Immature natural killer cell (primary cell): ENCODE measurements around the gene CTCF. TPM values are rescaled to one million over a fixed set of nuclear protein-coding genes. Genes with fewer than 3 reads are reported as not detected.
A peak's percentile ranks its signal among the peaks of the same experiment; 100 is the strongest.
"Not testable (repeated sequence)": the region's sequence is repeated elsewhere in the genome, so short reads cannot be mapped to it uniquely, and the experiment has no call there.

Experiments used
- DNase-seq, 3 donors: peaks; one replicate each; pipeline ENCODE4 v3.0.0; 2022; ENCODE audit warnings: mixed read lengths in 1 of 3
- H3K27ac Mint-ChIP-seq, 6 donors: one replicate each; pipeline ENCODE4 v1.8.0; 2020; ENCODE audit warnings: mixed read lengths in 6 of 6, mild to moderate bottlenecking in 5 of 6, inconsistent platforms in 4 of 6, moderate library complexity in 3 of 6
- H3K27me3 Mint-ChIP-seq, 3 donors: one replicate each; pipeline ENCODE4 v1.8.0; 2020 to 2021; ENCODE audit warnings: low read depth in 3 of 3, mild to moderate bottlenecking in 3 of 3, mixed read lengths in 3 of 3, moderate library complexity in 3 of 3, inconsistent platforms in 1 of 3
- H3K36me3 Mint-ChIP-seq, 3 donors: one replicate each; pipeline ENCODE4 v1.8.0; 2020; ENCODE audit warnings: mixed read lengths in 3 of 3, inconsistent platforms in 2 of 3, mild to moderate bottlenecking in 2 of 3
- H3K4me1 Mint-ChIP-seq, 2 donors: one replicate each; pipeline ENCODE4 v1.8.0; 2020; ENCODE audit warnings: inconsistent platforms in 2 of 2, mild to moderate bottlenecking in 2 of 2, mixed read lengths in 2 of 2, moderate library complexity in 1 of 2
- H3K4me3 Mint-ChIP-seq, 5 donors: one replicate each; pipeline ENCODE4 v1.8.0; 2020; ENCODE audit warnings: mild to moderate bottlenecking in 5 of 5, mixed read lengths in 5 of 5, inconsistent platforms in 3 of 5, moderate library complexity in 3 of 5
- H3K9me3 Mint-ChIP-seq, 6 donors: one replicate each; pipeline ENCODE4 v1.8.0; 2020; ENCODE audit warnings: mild to moderate bottlenecking in 6 of 6, mixed read lengths in 6 of 6, inconsistent platforms in 4 of 6, moderate library complexity in 3 of 6
- polyA plus RNA-seq, 3 donors: library from polyadenylated mRNA; unstranded; fragments of 300-500 nt; fragmentation: Illumina TruSeq; gene quantifications; one replicate each; pipeline ENCODE4 v1.2.3, GENCODE V29; 2021

CTCF gene
- polyA plus RNA-seq, 3 donors from 2014 or later, result 24.8 to 60.4 (median 28.4) TPM

DNA sequence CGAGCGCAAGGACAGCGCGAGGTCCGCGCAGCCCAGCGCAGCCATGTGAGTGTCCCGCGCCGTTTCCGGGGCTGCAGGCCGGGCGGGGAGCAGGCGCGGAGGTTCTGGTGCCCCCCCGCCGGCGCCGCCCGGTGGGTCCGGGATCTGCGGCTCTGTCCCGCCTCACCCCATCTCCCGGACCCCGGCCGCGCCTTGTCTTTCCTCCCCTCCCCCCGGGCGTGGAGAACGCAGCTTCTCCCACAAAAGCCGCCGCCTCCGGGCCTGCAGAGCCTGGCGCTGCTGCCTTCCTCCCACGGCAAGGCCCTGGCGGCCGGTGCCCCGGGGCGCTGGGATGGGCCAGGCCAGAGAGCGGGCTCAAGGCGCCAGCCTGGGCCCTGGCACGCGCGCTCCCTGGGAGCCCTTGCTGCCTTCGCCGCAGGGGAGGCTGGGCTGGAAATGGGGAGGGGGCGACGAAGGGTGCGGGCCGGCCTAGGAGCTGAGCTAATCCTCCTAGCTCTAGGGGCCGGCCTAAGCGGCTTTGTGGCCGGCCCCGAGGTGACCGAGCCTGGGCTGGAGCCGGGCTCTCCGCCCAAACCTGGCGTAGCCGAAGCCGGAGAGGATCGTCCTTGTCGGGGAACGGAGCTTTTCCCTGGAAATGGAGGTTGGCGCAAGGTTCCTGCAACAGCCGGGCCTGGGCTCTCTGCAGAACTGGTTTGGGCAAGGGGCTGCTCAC is 33.3 kb upstream of the CTCF start:
- H3K36me3 Mint-ChIP-seq, result no peaks in the 10 kb centered on the region
- H3K27ac Mint-ChIP-seq, result peak overlapping the region in 2 of 6 donors; percentile 65 to 87
- peak overlapping the region; percentile 85 to 95 (median 87) for H3K4me3 Mint-ChIP-seq
- peaks cover 0 to 10% (median 5%) of the 10 kb centered on the region in 3 donors for H3K27me3 Mint-ChIP-seq
- DNase-seq, result peak in 1 of 3 donors; percentile 45
- H3K4me1 Mint-ChIP-seq, result peaks cover 20 to 24% of the 10 kb centered on the region in 2 donors
- no peaks in the 10 kb centered on the region for H3K9me3 Mint-ChIP-seq

DNA sequence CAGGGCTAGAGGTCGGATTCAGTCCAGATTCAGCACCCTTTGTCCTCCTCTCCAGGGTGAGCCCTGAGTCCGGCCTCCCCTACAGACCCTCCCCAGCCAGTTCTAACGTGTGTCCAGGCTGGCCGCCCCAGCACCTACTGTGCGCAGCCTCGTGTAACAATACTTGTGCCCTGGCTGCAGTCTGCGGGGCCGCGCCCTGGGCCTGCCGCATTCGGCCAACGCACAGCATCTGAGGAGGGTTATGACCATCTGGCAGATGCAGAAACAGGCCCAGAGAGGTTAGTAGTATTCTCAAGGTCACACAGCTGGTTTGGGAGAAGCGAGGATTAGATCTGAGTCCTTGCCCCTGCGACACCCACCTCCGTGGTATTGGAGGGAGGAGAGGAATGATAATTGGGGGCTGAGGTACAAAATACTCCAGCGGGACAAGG is 32.7 kb upstream of the CTCF start:
- DNase-seq, result no peak
- Mint-ChIP-seq H3K36me3 (no peaks in the 10 kb centered on the region), H3K4me1 (peaks cover 20 to 24% of the 10 kb centered on the region in 2 donors), H3K27ac (peak overlapping the region in 5 of 6 donors; percentile 77 to 88 (median 83)), H3K4me3 (peak overlapping the region; percentile 85 to 95 (median 87)), H3K9me3 (no peaks in the 10 kb centered on the region), H3K27me3 (peaks cover 0 to 10% (median 4%) of the 10 kb centered on the region in 3 donors)

- Mint-ChIP-seq H3K9me3 (no peaks in the 10 kb centered on the region), H3K27ac (peak overlapping the region; percentile 34 to 88 (median 82)), H3K4me3 (peak overlapping the region; percentile 85 to 95 (median 87)), H3K36me3 (no peaks in the 10 kb centered on the region), H3K4me1 (peaks cover 20 to 24% of the 10 kb centered on the region in 2 donors), H3K27me3 (peaks cover 0 to 10% (median 4%) of the 10 kb centered on the region in 3 donors)
- DNase-seq, result peak; percentile 52 to 58 (median 57)
Observed at GRCh38 chr16:67530013-67530939, 32.0 kb upstream of the CTCF start.

GRCh38 chr16:67531247-67531646 is 31.1 kb upstream of the CTCF start:
- Mint-ChIP-seq H3K27me3 (peaks cover 1 to 10% (median 4%) of the 10 kb centered on the region in 3 donors), H3K36me3 (no peaks in the 10 kb centered on the region), H3K9me3 (no peaks in the 10 kb centered on the region), H3K4me1 (peaks cover 22 to 32% of the 10 kb centered on the region in 2 donors), H3K27ac (peak overlapping the region in 3 of 6 donors; percentile 1 to 59 (median 40)), H3K4me3 (peak overlapping the region in 4 of 5 donors; percentile 51 to 84 (median 66))
- no peak for DNase-seq

DNA sequence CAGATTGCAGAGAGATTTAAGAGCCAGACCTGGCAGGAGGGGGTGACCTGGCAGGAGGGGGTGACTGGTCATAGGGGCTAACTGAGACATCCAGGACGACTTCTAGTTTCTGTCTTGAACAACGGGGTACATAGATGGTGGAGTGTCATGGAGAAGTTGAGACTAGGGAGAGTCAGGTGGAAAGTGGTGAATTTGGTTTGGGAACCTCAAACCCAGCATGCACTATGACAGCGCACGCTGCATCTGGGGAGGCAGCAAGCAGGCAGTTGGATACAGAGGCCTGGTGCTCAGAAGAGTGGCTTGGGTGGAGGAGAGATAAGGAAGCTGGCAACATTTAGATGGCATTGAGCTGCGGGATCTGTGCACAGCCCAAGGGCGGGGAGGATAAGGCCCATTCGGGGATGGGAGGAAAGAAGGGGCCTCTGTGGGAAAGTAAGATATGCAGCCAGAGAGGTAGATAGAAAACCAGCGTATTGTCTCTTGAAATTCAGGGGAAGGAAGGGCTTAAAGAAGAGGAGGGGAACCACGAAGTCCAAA is 29.2 kb upstream of the CTCF start:
- H3K4me3 Mint-ChIP-seq, result peak overlapping the region in 1 of 5 donors; percentile 42
- no peaks in the 10 kb centered on the region for H3K9me3 Mint-ChIP-seq
- peaks cover 1 to 9% (median 6%) of the 10 kb centered on the region in 3 donors for H3K27me3 Mint-ChIP-seq
- H3K36me3 Mint-ChIP-seq, result no peaks in the 10 kb centered on the region
- peak overlapping the region in 2 of 6 donors; percentile 1 to 72 for H3K27ac Mint-ChIP-seq
- DNase-seq, result no peak
- H3K4me1 Mint-ChIP-seq, result peaks cover 32 to 38% of the 10 kb centered on the region in 2 donors

GRCh38 chr16:67533987-67534386 is 28.3 kb upstream of the CTCF start:
- not testable (repeated sequence) for H3K36me3 Mint-ChIP-seq, H3K27me3 Mint-ChIP-seq, H3K4me3 Mint-ChIP-seq, DNase-seq, H3K27ac Mint-ChIP-seq, H3K9me3 Mint-ChIP-seq
- peaks cover 35 to 44% of the 10 kb centered on the region in 2 donors for H3K4me1 Mint-ChIP-seq

GRCh38 chr16:67534431-67534830 is 27.9 kb upstream of the CTCF start:
- no peak overlapping the region for H3K27ac Mint-ChIP-seq
- no peaks in the 10 kb centered on the region for H3K36me3 Mint-ChIP-seq

DNA sequence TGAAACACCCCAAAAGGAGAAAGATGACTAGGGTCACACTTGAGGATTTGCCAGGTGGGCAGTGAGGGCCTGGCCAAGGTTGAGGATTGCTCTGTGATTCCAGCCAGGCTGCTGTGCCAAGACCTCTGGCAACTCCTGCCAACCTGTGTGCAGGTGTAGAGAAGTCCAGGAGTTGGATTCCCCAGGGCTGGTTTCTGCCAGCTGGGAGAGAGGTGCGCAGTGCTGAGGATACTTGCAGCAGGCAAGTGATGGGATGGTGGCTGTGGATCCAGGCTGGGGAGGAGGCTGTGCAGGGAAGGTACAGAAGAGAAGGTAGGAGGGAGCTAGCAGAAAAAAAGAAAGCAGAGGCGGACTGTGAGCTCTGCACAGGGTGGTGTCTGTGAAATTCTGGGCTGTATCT is 27.1 kb upstream of the CTCF start:
- no peak for DNase-seq
- H3K27me3 Mint-ChIP-seq, result peaks cover 1 to 7% (median 3%) of the 10 kb centered on the region in 3 donors
- peaks cover 37 to 44% of the 10 kb centered on the region in 2 donors for H3K4me1 Mint-ChIP-seq

More at GRCh38 chr16:67534431-67534830, 27.9 kb upstream of the CTCF start:
- peaks cover 1 to 9% (median 6%) of the 10 kb centered on the region in 3 donors for H3K27me3 Mint-ChIP-seq
- peaks cover 39 to 48% of the 10 kb centered on the region in 2 donors for H3K4me1 Mint-ChIP-seq
- H3K9me3 Mint-ChIP-seq, result no peaks in the 10 kb centered on the region
- peak overlapping the region in 1 of 5 donors; percentile 36 for H3K4me3 Mint-ChIP-seq
- DNase-seq, result no peak

GRCh38 chr16:67537270-67537635 is 25.1 kb upstream of the CTCF start:
- no peaks in the 10 kb centered on the region for H3K9me3 Mint-ChIP-seq
- H3K27ac Mint-ChIP-seq, result peak overlapping the region; percentile 31 to 95 (median 89)
- peak overlapping the region; percentile 85 to 88 (median 87) for H3K4me3 Mint-ChIP-seq
- H3K36me3 Mint-ChIP-seq, result peaks cover 0 to 9% (median 2%) of the 10 kb centered on the region in 3 donors
- peaks cover 38 to 40% of the 10 kb centered on the region in 2 donors for H3K4me1 Mint-ChIP-seq
- peak; percentile 28 to 57 (median 39) for DNase-seq
- peaks cover 1 to 5% (median 3%) of the 10 kb centered on the region in 3 donors for H3K27me3 Mint-ChIP-seq

More for the DNA sequence above, 27.1 kb upstream of the CTCF start:
- Mint-ChIP-seq H3K4me3 (peak overlapping the region in 3 of 5 donors; percentile 13 to 41 (median 33)), H3K27ac (peak overlapping the region in 4 of 6 donors; percentile 67 to 87 (median 76)), H3K9me3 (no peaks in the 10 kb centered on the region), H3K36me3 (no peaks in the 10 kb centered on the region)

DNA sequence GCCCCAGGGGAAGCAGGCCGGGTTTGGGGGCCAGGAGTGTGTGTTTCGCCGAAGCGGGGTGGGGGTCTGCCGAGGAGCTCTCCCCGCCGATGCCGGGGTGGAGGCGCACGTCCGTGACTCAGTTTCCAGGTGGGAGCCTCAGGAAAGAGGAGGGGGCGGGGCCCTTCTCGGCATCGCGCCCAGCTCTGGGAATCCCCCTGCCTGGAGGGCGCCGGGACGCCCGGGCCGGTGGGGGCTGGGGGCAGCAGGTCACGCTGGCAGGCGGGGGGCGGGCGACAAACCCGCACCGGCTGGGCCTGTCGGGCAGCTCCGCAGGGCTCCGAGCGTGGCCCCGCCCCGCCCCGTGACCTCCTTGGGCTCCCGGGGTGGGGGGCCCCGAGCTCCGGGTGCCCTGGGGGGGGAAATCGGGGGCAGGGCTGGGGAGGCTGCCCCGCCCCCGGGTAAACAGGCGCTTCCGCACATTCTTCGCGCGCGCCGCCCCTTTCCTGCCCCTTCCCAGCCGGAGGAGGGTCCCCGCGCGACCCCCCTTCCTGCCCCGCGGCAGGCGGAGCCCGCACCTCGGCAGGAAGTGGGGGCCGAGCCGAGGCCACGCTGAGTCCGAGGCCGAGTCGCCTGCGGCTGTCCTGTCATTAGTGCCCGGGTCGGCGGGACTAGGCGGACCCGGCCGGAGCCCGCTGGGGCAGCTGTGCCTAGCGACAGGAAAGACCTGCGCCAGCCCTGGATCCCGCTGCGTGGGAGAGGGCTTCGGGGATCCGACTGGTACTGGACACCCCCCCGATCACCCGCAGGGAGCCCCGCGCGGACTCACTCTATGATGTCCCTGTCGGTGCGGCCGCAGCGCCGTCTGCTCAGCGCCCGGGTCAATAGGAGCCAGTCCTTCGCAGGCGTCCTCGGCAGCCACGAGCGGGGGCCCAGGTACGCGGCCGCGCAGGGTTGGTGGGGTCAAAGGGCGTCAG is 24.4 kb upstream of the CTCF start:
- H3K9me3 Mint-ChIP-seq, result no peaks in the 10 kb centered on the region
- peak overlapping the region in 5 of 6 donors; percentile 34 to 87 (median 63) for H3K27ac Mint-ChIP-seq
- peaks cover 44 to 47% of the 10 kb centered on the region in 2 donors for H3K4me1 Mint-ChIP-seq

DNA sequence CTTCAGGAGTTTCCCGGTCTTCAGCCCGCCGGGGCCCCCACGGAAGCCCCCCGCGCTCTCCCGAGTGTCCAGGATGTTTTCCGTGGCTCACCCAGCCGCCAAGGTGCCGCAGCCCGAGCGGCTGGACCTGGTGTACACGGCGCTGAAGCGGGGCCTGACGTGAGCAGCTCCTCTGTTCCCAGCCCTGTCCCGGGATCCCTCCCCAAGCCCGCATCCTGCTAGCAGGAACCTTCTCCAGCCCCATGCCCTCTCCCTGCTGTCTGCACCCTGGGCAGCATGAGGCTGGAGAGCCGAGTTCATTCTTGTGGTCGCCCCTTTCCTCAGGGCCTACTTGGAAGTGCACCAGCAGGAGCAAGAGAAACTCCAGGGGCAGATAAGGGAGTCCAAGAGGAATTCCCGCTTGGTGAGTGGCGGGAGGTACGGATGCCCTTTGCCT is 23.6 kb upstream of the CTCF start:
- peak overlapping the region; percentile 27 to 87 (median 84) for H3K27ac Mint-ChIP-seq
- H3K27me3 Mint-ChIP-seq, result peaks cover 2 to 10% (median 4%) of the 10 kb centered on the region in 3 donors
- H3K36me3 Mint-ChIP-seq, result peaks cover 0 to 14% (median 5%) of the 10 kb centered on the region in 3 donors
- H3K4me1 Mint-ChIP-seq, result peaks cover 43 to 47% of the 10 kb centered on the region in 2 donors
- peak overlapping the region; percentile 75 to 80 (median 78) for H3K4me3 Mint-ChIP-seq
- no peaks in the 10 kb centered on the region for H3K9me3 Mint-ChIP-seq
- DNase-seq, result no peak

More for the DNA sequence above, 24.4 kb upstream of the CTCF start:
- Mint-ChIP-seq H3K27me3 (peaks cover 1 to 10% (median 2%) of the 10 kb centered on the region in 3 donors), H3K36me3 (peaks cover 0 to 14% (median 5%) of the 10 kb centered on the region in 3 donors), H3K4me3 (peak overlapping the region; percentile 78 to 87 (median 85))
- DNase-seq, result peak; percentile 74 to 79 (median 78)

DNA sequence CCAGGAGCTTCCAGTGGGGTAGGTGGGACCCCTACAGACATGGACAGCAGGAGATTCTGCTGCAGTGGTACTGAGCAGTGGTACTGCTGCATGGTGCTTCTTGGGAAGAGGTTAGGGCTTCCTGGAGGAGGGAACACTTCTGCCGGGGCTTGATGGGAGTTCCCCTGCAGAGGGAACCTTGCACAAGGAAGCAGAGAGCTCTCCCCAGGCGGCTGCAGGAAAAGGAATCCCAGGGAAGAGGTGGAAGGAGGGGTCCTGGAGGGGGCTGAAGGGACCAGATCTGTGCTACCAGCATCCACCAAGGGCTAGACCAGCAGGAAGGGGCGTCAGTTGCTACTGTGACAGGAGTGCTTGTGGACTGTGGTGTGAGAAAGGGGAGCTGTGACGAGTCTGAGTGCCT is 23.1 kb upstream of the CTCF start:
- peaks cover 2 to 10% (median 4%) of the 10 kb centered on the region in 3 donors for H3K27me3 Mint-ChIP-seq
- peak overlapping the region; percentile 27 to 87 (median 84) for H3K27ac Mint-ChIP-seq
- H3K4me1 Mint-ChIP-seq, result peaks cover 43 to 47% of the 10 kb centered on the region in 2 donors

More for the DNA sequence above, 23.1 kb upstream of the CTCF start:
- no peak for DNase-seq
- Mint-ChIP-seq H3K36me3 (peaks cover 0 to 14% (median 5%) of the 10 kb centered on the region in 3 donors), H3K4me3 (peak overlapping the region; percentile 75 to 80 (median 78)), H3K9me3 (no peaks in the 10 kb centered on the region)
